Tibial nerve (tissue), 4 donors: Measurements from ENCODE around the gene ZNG1B. TPM values are rescaled to one million over a fixed set of nuclear protein-coding genes. Genes with fewer than 3 reads are reported as not detected.
"Not testable (repeated sequence)": the region's sequence is repeated elsewhere in the genome, so short reads cannot be mapped to it uniquely, and the experiment has no call there.

Experiments used
- DNase-seq, 2 donors: peaks; one replicate each; pipeline ENCODE4 v3.0.0-alpha.2; 2019; ENCODE audit warnings: low spot score in 2 of 2
- H3K27ac ChIP-seq, 4 donors: fragments of 200-600 bp; sonication (generic) in 3 of 4; one replicate each; pipeline ENCODE4 v1.5.1; 2017 to 2019; ENCODE audit warnings: mild to moderate bottlenecking in 1 of 4
- H3K27me3 ChIP-seq, 2 donors: fragments of 200-600 bp; sonication (generic) in 1 of 2; one replicate each; pipeline versions ENCODE4 v1.5.1 to v1.6.0; 2017 to 2019
- H3K36me3 ChIP-seq, 3 donors: fragments of 200-600 bp; sonication (generic); one replicate each; pipeline ENCODE4 v1.5.1; 2018 to 2019
- H3K4me1 ChIP-seq, 4 donors: fragments of 200-600 bp; sonication (generic) in 3 of 4; one replicate each; pipeline ENCODE4 v1.5.1; 2017 to 2019
- H3K4me3 ChIP-seq, 4 donors: fragments of 200-600 bp; sonication (generic) in 3 of 4; one replicate each; pipeline ENCODE4 v1.5.1; 2017 to 2019; ENCODE audit warnings: mild to moderate bottlenecking in 1 of 4, moderate library complexity in 1 of 4
- H3K9me3 ChIP-seq, 4 donors: fragments of 200-600 bp; sonication (generic) in 3 of 4; one replicate each; pipeline ENCODE4 v1.5.1; 2017 to 2019
- EP300 ChIP-seq, 2 donors: sonication (generic); formaldehyde crosslinking; IDR thresholded peaks; one replicate each; pipeline ENCODE4 v1.6.1; 2017; ENCODE audit warnings: antibody characterized with exemption in 2 of 2, mild to moderate bottlenecking in 1 of 2
- WGBS, 2 donors: methylation state at CpG; one replicate each; pipeline ENCODE4 v1.1.5; 2018; 5-methylcytosine and 5-hydroxymethylcytosine counted together
- total RNA-seq, 4 donors: library from RNA; depleted of rRNA; stranded (reverse); fragments of >200 nt; gene quantifications; one replicate each; pipeline ENCODE4 v1.1.0, GENCODE V29; 2016

ZNG1B gene
- total RNA-seq, 4 donors from 2014 or later: 16.3 to 27.0 (median 24.7) TPM

GRCh38 chr2:113504081-113504480 is 66.6 kb downstream of the ZNG1B start:
- Histone ChIP-seq H3K4me3 (peak overlapping the region in 1 of 4 donors; percentile 54), H3K4me1 (peaks cover 0 to 38% (median 18%) of the 10 kb centered on the region in 4 donors), H3K27me3 (peaks cover 0 to 75% of the 10 kb centered on the region in 2 donors)
- 5 to 9% methylated on average over 12 to 17 of the region's 23 CpGs for WGBS, 2 donors
- not testable (repeated sequence) for H3K36me3 ChIP-seq, DNase-seq, H3K27ac ChIP-seq, H3K9me3 ChIP-seq
- peak in 1 of 2 donors; percentile 33 for TF ChIP-seq EP300 (IDR thresholded peaks at IDR 0.05)

DNA sequence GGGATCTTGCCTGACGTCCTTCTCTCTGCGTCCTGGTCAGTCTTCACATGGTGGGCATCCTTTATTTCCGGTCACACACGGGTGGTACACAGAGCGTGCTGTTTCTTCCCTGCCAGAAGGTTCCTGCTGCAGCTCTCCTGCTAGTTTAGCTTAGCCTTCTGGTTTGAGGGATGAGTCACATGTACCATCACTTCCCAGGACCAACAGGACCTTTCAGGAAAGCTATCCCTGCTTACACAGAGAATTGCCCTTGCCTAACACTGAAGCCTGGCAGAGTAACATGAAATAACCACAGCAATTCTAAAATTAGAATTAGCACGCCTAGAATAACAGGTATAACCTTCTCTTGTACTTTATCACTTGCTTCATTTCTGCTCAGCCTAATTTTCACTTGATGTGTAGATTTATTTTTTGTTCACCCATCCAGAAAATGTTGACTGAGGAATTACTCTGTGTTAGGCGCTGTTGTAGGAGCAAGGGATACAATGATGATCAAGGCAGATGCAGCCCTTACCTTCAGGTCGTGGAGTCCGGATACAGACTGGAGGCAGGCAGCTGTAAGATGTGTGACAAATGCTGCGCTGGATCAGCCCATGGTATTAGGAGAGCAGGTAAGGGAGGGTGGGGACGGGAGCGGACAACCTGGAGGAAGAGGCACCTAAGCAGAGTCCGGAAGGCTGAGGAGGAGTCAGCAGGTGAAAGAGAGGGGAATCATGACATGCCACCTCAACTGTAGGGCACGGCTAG is 70.1 kb downstream of the ZNG1B start:
- not testable (repeated sequence) for H3K27ac ChIP-seq, H3K4me3 ChIP-seq, H3K36me3 ChIP-seq, H3K9me3 ChIP-seq, DNase-seq
- WGBS, 2 donors: 23 to 24% methylated on average over 12 to 13 of the region's 14 CpGs
- peaks cover 0 to 18% (median 13%) of the 10 kb centered on the region in 4 donors for H3K4me1 ChIP-seq
- H3K27me3 ChIP-seq: peaks cover 0 to 45% of the 10 kb centered on the region in 2 donors

- not testable (repeated sequence) for H3K36me3 ChIP-seq, H3K9me3 ChIP-seq, H3K27ac ChIP-seq, DNase-seq, H3K4me3 ChIP-seq
- Histone ChIP-seq H3K27me3 (peaks cover 0 to 39% of the 10 kb centered on the region in 2 donors), H3K4me1 (peaks cover 0 to 11% (median 8%) of the 10 kb centered on the region in 4 donors)
- WGBS, 2 donors: 38 to 42% methylated on average over 10 to 11 of the region's 11 CpGs
These were observed 70.7 kb downstream of the ZNG1B start for GRCh38 chr2:113508187-113508586.

- H3K36me3 ChIP-seq, DNase-seq, H3K4me1 ChIP-seq, H3K9me3 ChIP-seq, H3K27ac ChIP-seq, H3K4me3 ChIP-seq: not testable (repeated sequence)
- 89 to 94% methylated on average over 3 of the region's 3 CpGs for WGBS, 2 donors
- H3K27me3 ChIP-seq: peaks cover 0 to 17% of the 10 kb centered on the region in 2 donors
These were observed 73.4 kb downstream of the ZNG1B start for GRCh38 chr2:113510913-113511312.

GRCh38 chr2:113511859-113512258 is 74.4 kb downstream of the ZNG1B start:
- not testable (repeated sequence) for DNase-seq, H3K4me3 ChIP-seq, H3K27ac ChIP-seq, H3K36me3 ChIP-seq, H3K9me3 ChIP-seq, H3K4me1 ChIP-seq
- WGBS, 2 donors: 71 to 78% methylated on average over 14 of the region's 14 CpGs
- peaks cover 0 to 12% of the 10 kb centered on the region in 2 donors for H3K27me3 ChIP-seq

DNA sequence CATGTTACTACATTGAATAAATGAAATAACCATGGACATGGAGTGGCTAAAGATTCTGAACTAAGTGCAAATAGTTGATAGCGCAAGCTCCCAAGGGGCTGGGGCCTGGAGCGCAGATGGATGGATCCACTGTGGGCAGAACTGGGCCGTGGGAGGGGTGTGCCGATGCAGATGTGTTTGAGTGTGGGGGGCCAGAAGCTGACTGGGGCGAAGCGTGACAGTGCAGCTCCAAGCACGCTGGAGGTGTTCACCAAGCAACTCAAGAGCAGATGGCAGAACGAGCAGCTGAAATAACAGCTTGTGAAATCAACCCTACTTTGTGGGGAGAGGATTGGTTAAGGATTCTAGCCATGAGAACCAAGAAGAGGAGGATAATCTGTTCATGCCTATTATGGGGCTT is 78.0 kb downstream of the ZNG1B start:
- not testable (repeated sequence) for H3K27me3 ChIP-seq, H3K4me1 ChIP-seq, H3K36me3 ChIP-seq, H3K4me3 ChIP-seq, H3K27ac ChIP-seq, H3K9me3 ChIP-seq, DNase-seq
- WGBS, 2 donors: 68 to 80% methylated on average over 8 of the region's 8 CpGs

- not testable (repeated sequence) for H3K36me3 ChIP-seq, H3K27me3 ChIP-seq, H3K9me3 ChIP-seq, H3K4me1 ChIP-seq, H3K4me3 ChIP-seq, H3K27ac ChIP-seq, DNase-seq
- 76 to 83% methylated on average over 3 of the region's 3 CpGs for WGBS, 2 donors
These were observed 78.5 kb downstream of the ZNG1B start for GRCh38 chr2:113515995-113516394.

GRCh38 chr2:113517025-113517424 is 79.5 kb downstream of the ZNG1B start:
- H3K4me1 ChIP-seq, H3K27ac ChIP-seq, DNase-seq, H3K9me3 ChIP-seq, H3K27me3 ChIP-seq, H3K4me3 ChIP-seq, H3K36me3 ChIP-seq: not testable (repeated sequence)
- 44% methylated on average over 1 of the region's 2 CpGs; no CpG with 5 or more reads in 1 of the 2 donors for WGBS, 2 donors

- DNase-seq, H3K27ac ChIP-seq: not testable (repeated sequence)
- WGBS, 2 donors: 84 to 87% methylated on average over 6 of the region's 6 CpGs
These were observed 83.3 kb downstream of the ZNG1B start for GRCh38 chr2:113520837-113521236.

DNA sequence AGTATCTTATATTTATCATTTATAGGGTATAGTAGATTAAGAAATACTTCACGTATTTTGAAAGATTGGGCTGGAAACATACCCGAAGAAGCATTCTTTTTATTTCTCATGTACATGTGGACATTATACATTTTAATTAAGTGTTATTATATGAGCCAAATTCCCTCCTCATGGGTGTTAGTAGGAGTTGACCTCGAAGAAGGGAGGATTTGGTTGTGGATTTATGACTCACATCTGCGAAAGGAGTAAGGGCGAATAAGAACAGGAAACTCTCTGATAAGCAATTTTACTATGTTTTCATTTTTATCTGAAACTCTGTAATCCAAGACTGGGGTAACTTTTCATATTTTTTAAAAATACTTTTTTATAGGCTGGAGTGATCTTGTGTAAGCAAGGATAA is 84.0 kb downstream of the ZNG1B start:
- not testable (repeated sequence) for DNase-seq, H3K27ac ChIP-seq, H3K4me1 ChIP-seq, H3K4me3 ChIP-seq, H3K27me3 ChIP-seq, H3K36me3 ChIP-seq, H3K9me3 ChIP-seq
- 79 to 80% methylated on average over 5 of the region's 5 CpGs for WGBS, 2 donors

More at GRCh38 chr2:113520837-113521236, 83.3 kb downstream of the ZNG1B start:
- not testable (repeated sequence) for H3K36me3 ChIP-seq, H3K27me3 ChIP-seq, H3K9me3 ChIP-seq, H3K4me1 ChIP-seq, H3K4me3 ChIP-seq

- H3K4me1 ChIP-seq, H3K36me3 ChIP-seq, H3K27me3 ChIP-seq, DNase-seq, H3K9me3 ChIP-seq, H3K4me3 ChIP-seq, H3K27ac ChIP-seq: not testable (repeated sequence)
- 61 to 84% methylated on average over 1 of the region's 1 CpG for WGBS, 2 donors
These were observed 87.5 kb downstream of the ZNG1B start for GRCh38 chr2:113524986-113525385.
